ENCODE data around the gene OR6C2. TPM values are rescaled to one million over a fixed set of nuclear protein-coding genes. Genes with fewer than 3 reads are reported as not detected.
"Not testable (repeated sequence)": the region's sequence is repeated elsewhere in the genome, so short reads cannot be mapped to it uniquely, and the experiment has no call there.

OR6C2 gene
- total RNA-seq, 1 donor = not detected

DNA sequence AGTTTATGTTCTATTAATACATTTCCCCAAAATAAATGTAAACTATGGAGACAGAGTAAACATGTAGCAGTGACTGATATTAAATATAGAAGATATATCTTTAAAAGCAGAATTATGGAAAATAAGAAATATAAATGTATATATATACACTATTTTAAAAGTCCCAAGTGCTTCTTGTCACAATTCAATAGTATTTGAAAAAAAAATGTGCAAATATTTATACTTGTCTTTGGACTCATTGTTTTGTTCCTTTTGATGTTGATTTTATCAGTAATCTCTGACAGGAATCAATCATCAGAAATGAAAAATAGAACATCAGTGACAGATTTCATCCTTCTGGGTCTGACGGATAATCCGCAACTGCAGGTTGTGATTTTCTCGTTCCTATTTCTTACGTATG, 17.9 kb upstream of the OR6C2 start, which contains the start of gene OR6C76:
Gene OR6C76 (plus strand): TSS at position 301 of the 400 bp plus-strand sequence. CDS start 0 bp downstream, at position 301.
- TF ChIP-seq, protein P1, sequence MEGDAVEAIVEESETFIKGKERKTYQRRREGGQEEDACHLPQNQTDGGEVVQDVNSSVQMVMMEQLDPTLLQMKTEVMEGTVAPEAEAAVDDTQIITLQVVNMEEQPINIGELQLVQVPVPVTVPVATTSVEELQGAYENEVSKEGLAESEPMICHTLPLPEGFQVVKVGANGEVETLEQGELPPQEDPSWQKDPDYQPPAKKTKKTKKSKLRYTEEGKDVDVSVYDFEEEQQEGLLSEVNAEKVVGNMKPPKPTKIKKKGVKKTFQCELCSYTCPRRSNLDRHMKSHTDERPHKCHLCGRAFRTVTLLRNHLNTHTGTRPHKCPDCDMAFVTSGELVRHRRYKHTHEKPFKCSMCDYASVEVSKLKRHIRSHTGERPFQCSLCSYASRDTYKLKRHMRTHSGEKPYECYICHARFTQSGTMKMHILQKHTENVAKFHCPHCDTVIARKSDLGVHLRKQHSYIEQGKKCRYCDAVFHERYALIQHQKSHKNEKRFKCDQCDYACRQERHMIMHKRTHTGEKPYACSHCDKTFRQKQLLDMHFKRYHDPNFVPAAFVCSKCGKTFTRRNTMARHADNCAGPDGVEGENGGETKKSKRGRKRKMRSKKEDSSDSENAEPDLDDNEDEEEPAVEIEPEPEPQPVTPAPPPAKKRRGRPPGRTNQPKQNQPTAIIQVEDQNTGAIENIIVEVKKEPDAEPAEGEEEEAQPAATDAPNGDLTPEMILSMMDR (IDR thresholded peaks at IDR 0.05; ENCODE audit: extremely low read depth, low read depth, low read length) = no peak
- H3K9me3 ChIP-seq (ENCODE audit: low read depth, low read length) = no peaks in the 10 kb centered on the region
- H3K4me3 ChIP-seq (ENCODE audit: insufficient read depth, low read length) = no peak within 1 kb of the TSS
- no peaks in the 10 kb centered on the region for H3K27me3 ChIP-seq (ENCODE audit: insufficient read depth, low read length)
- no peaks in the 10 kb centered on the region for H3K79me2 ChIP-seq (ENCODE audit: insufficient read depth, low read length)
- no peaks in the 10 kb centered on the region for H4K20me1 ChIP-seq (ENCODE audit: insufficient read depth, low read length)
- no peaks in the 10 kb centered on the region for H3K4me1 ChIP-seq (ENCODE audit: insufficient read depth, low read length)
- no peak within 1 kb of the TSS for H3K4me2 ChIP-seq (ENCODE audit: insufficient read depth, low read length)
- DNase-seq (ENCODE audit: insufficient read length, low spot score, missing footprints) = no peak
- no peak within 1 kb of the TSS for H3K27ac ChIP-seq (ENCODE audit: low read depth, low read length)
- no peak within 1 kb of the TSS for H2AFZ ChIP-seq (ENCODE audit: low read length)
- H3K36me3 ChIP-seq (ENCODE audit: insufficient read depth, low read length) = no peaks in the 10 kb centered on the region

- no peak overlapping the region for H3K4me3 ChIP-seq (ENCODE audit: insufficient read depth, low read length)
- H3K36me3 ChIP-seq (ENCODE audit: insufficient read depth, low read length) = no peaks in the 10 kb centered on the region
These were observed 15.3 kb upstream of the OR6C2 start for GRCh38 chr12:55428331-55429243.

DNA sequence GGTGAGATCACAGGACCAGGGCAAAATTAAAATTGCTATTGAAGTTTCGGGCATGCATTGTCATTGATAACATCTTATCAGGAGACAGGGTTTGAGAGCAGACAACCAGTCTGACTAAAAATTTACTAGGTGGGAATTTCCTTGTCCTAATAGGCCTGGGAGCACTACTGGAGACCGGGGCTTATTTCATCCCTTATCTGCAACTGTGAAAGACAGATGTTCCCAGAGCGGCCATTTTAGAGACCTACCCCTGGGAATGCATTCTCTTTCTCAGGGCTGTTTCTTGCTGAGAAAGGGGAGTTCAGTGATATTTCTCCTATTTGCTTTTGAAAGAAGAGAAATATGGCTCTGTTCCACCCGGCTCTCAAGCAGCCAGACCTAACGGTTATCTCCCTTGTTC, 2.6 kb upstream of the OR6C2 start:
- H4K20me1 ChIP-seq (ENCODE audit: insufficient read depth, low read length); H3K4me3 ChIP-seq (ENCODE audit: insufficient read depth, low read length); H3K27me3 ChIP-seq (ENCODE audit: insufficient read depth, low read length); H3K27ac ChIP-seq (ENCODE audit: low read depth, low read length); H3K4me2 ChIP-seq (ENCODE audit: insufficient read depth, low read length); H3K79me2 ChIP-seq (ENCODE audit: insufficient read depth, low read length); H3K9me3 ChIP-seq (ENCODE audit: low read depth, low read length); H2AFZ ChIP-seq (ENCODE audit: low read length); DNase-seq (ENCODE audit: insufficient read length, low spot score, missing footprints); H3K4me1 ChIP-seq (ENCODE audit: insufficient read depth, low read length); H3K36me3 ChIP-seq (ENCODE audit: insufficient read depth, low read length): not testable (repeated sequence)

More at GRCh38 chr12:55428331-55429243, 15.3 kb upstream of the OR6C2 start:
- Histone ChIP-seq H3K27ac (ENCODE audit: low read depth, low read length) (no peak overlapping the region), H3K27me3 (ENCODE audit: insufficient read depth, low read length) (no peaks in the 10 kb centered on the region), H3K4me1 (ENCODE audit: insufficient read depth, low read length) (no peaks in the 10 kb centered on the region), H3K9me3 (ENCODE audit: low read depth, low read length) (no peaks in the 10 kb centered on the region), H4K20me1 (ENCODE audit: insufficient read depth, low read length) (no peaks in the 10 kb centered on the region), H3K4me2 (ENCODE audit: insufficient read depth, low read length) (no peak overlapping the region), H3K79me2 (ENCODE audit: insufficient read depth, low read length) (no peaks in the 10 kb centered on the region), H2AFZ (ENCODE audit: low read length) (no peak overlapping the region)
- no peak for DNase-seq (ENCODE audit: insufficient read length, low spot score, missing footprints)
- TF ChIP-seq, protein P1 (IDR thresholded peaks at IDR 0.05; ENCODE audit: extremely low read depth, low read depth, low read length) = no peak

DNA sequence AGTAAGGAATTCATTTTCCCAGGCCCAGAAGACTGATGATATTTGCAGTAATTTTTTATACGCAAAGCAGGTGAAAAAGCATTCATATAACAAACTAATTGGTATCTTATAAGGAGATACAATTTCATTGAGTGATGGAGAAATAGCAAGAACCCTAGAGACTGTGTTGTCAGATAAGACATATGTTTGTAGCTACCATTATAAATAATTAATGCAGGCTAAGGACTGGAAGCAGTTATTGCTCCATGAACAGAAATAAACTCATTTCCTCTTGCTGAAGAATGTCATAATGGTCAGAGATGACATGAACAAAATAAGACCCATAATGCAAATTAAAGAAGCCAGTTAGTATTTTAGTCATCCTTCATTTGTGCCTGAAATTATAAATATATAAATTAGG, 1.5 kb downstream of the OR6C2 start:
- Histone ChIP-seq H3K4me2 (ENCODE audit: insufficient read depth, low read length) (no peak overlapping the region), H2AFZ (ENCODE audit: low read length) (no peak overlapping the region), H4K20me1 (ENCODE audit: insufficient read depth, low read length) (no peaks in the 10 kb centered on the region), H3K79me2 (ENCODE audit: insufficient read depth, low read length) (no peaks in the 10 kb centered on the region), H3K9me3 (ENCODE audit: low read depth, low read length) (no peaks in the 10 kb centered on the region), H3K36me3 (ENCODE audit: insufficient read depth, low read length) (no peaks in the 10 kb centered on the region), H3K4me3 (ENCODE audit: insufficient read depth, low read length) (no peak overlapping the region), H3K4me1 (ENCODE audit: insufficient read depth, low read length) (no peaks in the 10 kb centered on the region), H3K27ac (ENCODE audit: low read depth, low read length) (no peak overlapping the region), H3K27me3 (ENCODE audit: insufficient read depth, low read length) (no peaks in the 10 kb centered on the region)
- DNase-seq (ENCODE audit: insufficient read length, low spot score, missing footprints) = no peak
- TF ChIP-seq, protein P1 (IDR thresholded peaks at IDR 0.05; ENCODE audit: extremely low read depth, low read depth, low read length) = no peak
